GM19239 (cell line): ENCODE data around the gene ATMIN.

Source experiments
- DNase-seq: peaks from one replicate; pipeline ENCODE4 v3.0.0; 2011; ENCODE audit warnings: low spot score; ENCODE audit not compliant: insufficient read length
- FAIRE-seq: peaks from 2 replicates; lab custom pipeline; 2011; peaks lifted over from hg19 to GRCh38; lab: Jason Lieb, UNC

The ATMIN gene

DNA sequence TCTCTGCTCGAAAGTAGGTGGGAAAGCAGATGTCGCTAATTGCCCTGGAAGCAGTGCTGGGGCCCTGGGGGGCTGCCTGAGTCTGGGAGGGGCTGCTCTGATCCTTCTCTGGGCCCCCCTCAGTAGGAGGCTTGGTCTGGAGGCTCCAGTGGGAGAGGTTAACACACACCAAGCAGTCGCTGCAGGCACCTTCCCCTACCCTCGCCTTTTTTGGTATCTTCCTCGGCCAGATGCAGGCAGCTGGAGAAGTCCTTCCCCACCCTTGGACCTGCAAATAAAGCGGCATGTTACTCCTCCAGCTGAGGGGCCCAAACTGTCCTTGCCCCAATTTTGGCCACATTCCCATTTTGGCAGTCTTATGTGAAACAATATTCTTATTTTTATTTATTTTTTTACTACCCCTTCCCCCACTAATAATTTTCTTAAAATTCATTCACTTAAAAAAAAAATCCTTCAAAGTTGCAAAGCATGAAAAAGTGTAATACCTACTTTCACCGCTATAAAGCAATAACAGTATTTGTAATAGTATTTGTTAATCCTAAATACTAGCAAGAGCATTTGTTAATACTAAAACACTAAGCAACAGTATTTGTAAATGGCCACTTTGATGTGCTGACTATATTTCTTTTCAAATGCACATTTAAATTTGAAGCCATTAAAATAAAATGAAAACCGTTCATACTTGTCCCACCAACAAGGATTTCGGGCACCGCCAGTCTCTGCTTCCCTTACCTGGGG lies 26.4 kb downstream of the ATMIN start:
- DNase-seq (no peak), FAIRE-seq (no peak)

DNA sequence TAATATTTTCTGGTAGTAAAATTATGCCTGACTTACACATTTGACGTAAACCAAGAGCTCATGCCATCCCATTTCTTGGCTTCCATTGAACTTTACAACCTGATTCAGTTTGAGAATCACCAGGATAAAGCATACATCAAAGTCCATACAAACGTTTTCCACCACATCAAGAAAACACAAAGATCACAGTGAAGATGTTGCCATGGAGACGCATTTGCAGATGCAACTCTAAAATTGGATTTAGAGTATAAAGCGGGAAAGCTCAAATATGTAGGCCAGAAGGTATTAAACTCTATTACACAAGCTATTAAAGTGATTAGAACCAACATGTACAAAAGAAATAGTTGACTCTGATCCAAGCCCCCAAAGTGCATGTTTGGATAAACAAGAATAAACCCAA lies 31.0 kb downstream of the ATMIN start:
- FAIRE-seq: no peak

DNA sequence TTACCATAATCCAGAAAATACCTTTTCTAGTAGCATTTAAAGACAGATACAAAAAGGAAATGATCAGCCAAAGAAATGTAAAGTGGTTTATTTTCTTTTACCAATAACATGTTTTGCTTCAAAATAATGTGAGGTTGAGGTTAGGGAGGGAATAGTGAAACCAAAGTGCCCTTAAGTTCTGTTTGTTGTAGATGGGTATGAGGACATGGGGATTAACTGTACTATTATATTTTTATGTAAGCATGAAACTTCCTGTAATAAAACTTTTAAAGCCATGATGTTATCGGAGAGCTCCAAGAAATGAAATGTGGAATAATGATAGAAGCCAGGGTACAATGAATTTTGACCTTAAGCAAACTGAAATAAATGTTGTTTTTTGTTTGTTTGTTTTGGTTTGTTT lies 31.5 kb downstream of the ATMIN start:
- FAIRE-seq: no peak
- no peak for DNase-seq

More for the DNA sequence above, 31.0 kb downstream of the ATMIN start:
- no peak for DNase-seq

DNA sequence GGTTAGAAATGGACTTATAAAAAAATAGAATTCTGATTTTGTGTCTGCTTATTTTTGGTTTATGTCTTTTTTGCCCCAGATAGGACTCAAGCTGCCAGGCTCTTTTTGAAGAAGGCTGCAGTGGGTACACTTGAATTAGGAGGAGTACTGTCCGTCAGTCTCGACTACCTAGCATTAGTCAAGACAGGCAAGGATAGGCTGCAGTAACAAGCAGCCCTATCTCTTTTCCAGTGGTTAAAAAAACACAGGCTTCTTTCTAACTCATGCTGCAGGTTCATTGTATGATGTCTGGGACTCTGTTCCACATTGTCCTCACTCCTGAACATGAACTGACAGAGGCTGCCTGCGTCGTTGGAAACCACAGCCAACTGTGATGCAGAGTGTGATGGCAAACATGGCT lies 33.4 kb downstream of the ATMIN start:
- DNase-seq (no peak), FAIRE-seq (no peak)

DNA sequence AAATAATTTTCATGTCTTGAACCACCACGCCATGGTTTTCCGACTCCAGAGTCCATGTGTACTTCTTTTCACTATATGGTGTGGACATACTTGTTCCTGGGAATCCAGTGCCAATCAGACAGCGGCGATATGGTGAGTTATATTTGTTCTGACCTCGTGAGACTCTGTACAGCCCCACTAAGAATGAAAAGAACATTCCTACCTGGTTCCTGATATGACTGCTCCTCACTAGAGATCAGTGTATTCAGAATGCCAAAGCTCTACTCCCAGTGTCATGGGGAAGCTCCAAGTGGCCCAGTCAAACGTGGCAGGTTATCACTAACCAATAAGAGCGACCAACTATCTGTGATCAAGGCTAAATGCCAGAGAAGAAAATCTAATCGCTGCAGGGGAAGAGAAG lies 35.3 kb downstream of the ATMIN start:
- FAIRE-seq: no peak

DNA sequence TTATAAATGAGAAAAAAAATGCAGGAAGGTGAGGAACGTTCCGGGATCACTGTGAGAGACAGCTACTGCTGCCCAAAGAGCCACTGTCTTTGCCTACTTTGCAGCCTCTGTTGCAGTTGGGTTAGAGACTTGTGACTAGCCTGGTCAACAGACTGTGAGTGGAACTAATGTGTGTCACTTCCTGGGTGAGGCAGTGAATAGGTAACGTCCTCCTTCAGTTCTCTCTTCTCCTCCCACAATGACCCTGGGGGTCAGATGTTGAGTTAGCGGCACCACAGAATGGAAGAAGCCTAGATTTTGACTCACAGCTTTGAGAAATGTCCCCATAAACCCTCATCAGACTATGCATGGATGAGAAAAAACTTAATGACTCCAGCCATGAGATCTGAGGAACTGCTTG lies 36.2 kb downstream of the ATMIN start:
- DNase-seq (no peak), FAIRE-seq (no peak)

More for the DNA sequence above, 35.3 kb downstream of the ATMIN start:
- no peak for DNase-seq

DNA sequence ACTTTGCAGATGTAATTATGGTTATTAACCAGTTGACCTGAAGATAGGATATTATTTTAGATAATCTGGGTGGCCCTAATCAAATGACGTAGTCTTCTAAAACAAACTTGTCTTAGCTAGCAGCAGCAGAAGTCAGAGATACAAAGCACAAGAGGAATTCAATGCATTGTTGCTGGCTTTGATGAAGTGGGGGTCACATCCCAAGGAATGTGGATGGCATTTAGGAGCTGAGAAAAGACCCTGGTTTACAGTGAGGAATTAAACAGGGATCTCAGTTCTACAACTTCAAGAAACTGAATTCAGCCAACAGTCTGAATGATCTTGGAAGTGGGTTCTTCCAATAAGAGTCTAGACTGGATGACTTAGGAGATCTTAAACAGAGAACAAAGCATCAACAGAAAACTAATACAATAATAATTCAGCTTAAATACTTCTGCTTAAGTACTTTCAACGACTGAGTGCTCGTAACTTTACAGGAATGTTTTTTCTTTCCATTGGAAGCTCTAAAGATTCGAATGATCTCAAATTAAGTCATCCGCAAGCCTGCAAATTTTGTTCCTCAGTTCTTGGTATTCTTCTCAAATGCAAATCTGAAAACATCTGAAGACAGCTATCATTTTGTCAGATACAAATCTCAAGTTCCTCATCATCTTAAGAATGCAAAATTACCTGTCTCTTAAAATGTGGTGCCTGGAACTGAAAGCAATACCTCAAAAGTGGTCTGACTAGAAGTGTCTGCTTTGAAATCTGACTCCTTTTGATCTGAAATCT lies 38.1 kb downstream of the ATMIN start:
- DNase-seq (no peak), FAIRE-seq (no peak)

DNA sequence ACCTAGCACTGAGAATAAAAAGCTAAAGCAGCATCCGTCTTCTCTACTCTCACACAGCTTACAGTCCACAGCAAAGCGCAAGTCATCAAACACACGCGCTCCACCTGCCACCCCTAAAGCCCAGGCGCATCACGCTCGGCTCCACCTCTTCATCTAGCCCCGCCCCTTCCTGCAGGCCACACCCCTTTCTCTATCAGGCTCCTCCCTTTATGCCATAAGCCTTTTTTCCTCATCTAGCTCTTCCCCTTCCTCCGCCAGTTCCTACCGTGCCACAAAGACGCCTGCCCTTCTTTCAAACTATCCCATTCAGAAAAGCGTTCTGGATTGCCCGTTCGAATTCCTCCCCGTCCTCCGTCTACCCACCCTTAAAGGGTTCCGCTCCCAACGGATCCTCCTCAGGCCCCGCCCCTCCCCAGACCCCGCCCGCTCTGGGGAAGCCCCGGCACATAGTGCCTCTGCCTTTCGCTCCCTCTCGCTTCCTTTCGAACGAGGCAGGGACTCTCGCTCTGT lies 41.0 kb downstream of the ATMIN start:
- no peak for FAIRE-seq

DNA sequence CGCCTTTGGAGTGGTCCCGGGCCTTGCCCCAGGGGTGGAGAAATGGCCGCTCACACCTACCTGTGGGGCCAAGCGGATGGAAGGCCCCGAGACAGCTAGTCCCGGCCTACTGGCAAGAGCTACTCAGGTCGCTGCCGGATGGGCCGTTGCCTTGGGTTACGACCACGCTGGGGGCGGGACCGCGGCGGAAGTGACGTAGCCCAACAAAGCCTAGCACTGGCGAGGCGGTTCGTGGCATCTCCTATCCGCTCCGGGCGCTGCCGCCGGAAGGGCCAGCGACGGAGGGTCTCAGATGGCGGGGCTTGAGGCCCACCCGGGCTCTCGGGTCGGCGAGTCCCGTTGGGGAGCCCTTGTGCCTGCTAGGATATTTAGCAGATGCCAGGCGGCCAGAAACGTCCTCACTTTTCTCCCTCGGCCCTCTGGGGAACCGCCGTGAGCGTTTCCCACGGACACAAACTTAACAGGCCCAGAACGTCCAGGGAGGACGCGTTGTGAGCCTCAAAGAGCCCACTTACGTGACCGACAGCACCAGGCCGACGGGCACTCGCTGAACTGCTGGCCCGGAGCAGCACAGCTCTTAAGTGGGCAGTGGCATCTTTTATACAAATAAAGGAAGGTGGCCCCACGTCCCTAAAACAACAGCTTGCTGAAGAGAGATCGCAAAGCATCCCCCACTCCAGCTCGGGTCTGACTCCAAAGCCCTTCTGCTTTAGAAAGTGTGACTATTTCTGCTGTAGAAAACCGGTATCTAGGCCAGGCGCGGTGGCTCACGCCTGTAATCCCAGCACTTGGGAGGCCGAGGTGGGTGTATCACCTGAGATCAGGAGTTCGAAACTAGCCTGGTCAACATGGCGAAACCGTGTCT lies 41.7 kb downstream of the ATMIN start, which contains the start of gene C16orf46:
TSS of gene C16orf46 (minus strand) at position 163 of the 865 bp plus-strand sequence. CDS start 13,283 bp downstream, outside the sequence.
- peak; percentile 99 for FAIRE-seq
- DNase-seq: peak; percentile 92

More for the DNA sequence above, 41.0 kb downstream of the ATMIN start:
- peak; percentile 55 for DNase-seq

DNA sequence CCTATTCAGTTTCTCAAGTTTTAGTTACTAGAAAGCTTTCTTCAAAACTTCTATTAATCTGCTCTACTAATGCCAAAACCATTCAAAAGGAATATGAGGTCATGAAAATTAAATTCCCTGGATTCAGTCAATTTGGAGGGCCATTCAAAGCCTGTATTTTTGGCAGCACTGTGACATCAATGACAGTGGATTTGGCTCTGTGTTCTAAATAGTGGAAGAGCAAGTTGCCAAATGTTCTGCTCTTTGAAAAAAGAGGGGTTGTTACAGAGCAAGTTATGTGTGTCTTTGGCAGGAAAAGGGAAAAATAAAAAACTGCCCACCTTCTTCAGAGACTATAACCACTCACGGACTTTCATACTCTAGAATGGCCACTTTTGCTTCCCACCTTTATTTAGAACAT lies 44.6 kb downstream of the ATMIN start:
- no peak for FAIRE-seq
- no peak for DNase-seq

DNA sequence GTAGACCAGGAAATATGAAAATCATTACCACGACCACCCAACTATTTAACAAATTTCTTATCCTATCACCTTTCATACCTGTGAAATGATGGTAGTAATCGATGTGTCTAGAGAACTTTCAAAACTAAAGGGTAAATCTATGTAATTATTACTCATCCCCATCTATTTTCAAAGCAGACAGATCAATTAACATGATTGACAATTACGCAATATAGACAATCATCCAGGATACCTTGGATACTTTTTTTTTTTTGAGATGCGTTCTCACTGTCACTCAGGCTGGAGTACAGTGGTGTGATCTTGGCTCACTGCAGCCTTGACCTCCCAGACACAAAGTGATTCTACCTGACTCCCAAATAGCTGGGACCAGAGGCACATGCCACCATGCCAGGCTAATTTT lies 45.4 kb downstream of the ATMIN start:
- no peak for DNase-seq
- no peak for FAIRE-seq

DNA sequence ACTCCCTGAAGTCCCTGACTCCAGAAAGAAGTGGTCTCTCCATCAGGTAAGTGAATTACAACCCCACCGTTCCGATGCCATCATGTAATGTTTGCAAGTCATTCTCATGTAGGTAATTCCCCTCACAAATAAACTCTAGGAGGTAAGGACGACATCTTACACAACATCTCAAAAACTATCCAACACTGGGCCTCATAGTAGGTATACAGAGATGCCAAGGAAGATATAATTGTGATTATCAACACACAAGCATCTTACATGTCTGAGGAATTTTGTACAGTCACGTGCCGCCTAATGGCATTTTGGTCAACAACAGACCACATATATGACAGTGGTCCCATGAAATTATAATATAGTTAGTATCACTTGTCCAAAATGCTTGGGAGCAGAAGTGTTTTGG lies 53.2 kb downstream of the ATMIN start:
- DNase-seq (no peak), FAIRE-seq (no peak)

DNA sequence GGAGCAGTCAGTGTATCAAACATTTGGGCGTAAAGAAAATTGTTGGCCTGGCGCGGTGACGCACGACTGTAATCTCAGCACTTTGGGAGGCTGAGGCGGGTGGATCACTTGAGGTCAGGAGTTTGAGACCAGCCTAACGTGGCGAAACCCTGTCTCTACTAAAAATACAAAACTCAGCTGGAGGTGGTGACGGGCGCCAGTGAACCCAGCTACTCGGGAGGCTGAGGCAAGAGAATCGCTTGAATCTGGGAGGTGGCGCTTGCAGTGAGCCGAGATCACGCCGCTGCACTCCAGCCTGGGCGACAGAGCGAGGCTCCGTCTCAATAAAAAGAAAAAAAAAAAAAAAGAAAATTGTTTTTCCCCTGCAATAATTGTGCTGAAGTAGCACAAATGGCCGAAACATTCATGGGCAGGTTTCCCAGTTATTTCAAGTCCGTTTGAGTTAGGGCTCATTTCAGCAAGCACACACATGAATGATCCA lies 59.2 kb downstream of the ATMIN start:
- no peak for FAIRE-seq

DNA sequence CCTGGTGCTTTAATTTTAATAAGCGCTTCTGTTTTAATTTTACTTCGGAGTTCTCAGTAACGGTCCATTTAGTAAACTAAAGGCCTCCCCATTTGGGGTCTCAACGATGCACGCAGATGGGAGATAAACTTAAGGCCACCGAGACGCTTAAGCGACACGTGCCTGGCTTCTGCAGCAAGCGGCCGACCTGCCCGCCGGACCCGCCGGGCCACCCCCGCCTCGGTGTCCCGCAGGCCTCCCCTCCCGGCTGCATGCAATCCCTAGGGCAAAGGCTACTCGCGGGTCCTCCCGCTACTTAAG lies 60.0 kb downstream of the ATMIN start:
- DNase-seq (no peak), FAIRE-seq (no peak)

More for the DNA sequence above, 59.2 kb downstream of the ATMIN start:
- DNase-seq: no peak

DNA sequence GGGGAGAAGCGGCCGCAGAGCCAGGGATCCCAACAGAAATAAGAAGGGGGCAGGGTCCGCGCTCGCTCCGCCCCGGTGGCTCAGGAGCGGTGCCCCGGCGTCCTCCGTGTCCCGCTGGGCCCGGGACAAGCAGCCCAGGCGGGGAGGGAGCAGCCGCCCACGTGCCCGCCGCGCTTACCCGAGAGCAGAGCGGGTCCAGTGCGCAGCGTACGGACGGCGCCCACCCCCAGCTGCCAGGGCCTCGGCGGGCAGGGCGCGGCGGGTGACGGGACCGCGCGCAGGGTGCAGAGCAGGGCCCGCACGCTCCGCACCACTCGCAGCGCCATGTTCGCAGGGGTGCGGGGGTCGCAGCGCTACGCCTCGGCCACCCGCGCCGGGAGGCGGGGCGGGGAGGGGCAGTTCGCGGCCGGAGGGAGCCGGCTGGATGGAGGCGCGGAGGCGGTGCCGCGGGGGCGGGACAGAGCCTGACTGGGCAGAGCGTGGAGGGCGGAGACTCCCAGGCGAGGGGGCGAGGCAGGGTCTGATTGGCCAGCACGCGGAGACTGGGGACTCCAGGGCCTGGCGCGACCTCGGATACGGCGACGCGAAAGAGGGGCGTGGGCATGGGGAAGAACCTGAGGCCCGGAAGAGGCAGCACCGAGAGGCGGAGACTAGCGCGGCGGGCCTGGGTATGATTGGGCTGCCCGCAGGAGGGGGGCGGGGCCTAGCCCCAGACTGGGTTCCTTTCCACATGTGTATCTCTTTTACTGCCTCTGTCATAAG lies 60.5 kb downstream of the ATMIN start, which contains the start of gene GCSH:
TSS of gene GCSH (minus strand) at position 443 of the 762 bp plus-strand sequence. CDS start at position 326, 117 bp downstream.
- DNase-seq (peak; percentile 93), FAIRE-seq (peak; percentile 95)

DNA sequence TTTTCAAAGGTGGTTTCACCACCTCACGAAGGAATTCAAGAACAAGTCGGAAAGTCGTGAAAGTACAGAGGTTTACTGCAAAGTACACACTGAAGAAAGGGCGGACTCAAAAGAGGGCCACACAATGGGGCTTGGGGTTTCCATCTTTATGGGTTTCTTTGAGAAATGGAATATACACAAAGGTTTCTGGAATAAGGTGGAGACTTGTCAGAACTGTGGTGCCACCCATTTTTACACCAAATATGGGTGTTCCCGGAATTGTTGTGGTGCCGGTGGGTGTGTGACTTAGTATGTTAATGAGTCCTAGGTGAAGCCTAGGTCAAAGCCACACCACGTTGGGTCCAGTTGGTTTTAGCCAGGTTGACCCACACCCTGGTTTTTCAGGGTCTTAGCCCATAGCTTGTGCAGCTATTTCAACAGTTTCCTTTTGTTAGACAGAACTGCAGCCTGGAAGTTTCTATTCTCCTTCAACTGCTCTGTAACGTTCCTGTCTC lies 61.1 kb downstream of the ATMIN start:
- DNase-seq: no peak
- FAIRE-seq: no peak
